Measurements from ENCODE around the gene SLC35F3. TPM values are rescaled to one million over a fixed set of nuclear protein-coding genes. Genes with fewer than 3 reads are reported as not detected.

Gene SLC35F3
- total and polyA plus RNA-seq, 2 donors from 2014 or later, result 0.41 to 0.66 TPM

DNA sequence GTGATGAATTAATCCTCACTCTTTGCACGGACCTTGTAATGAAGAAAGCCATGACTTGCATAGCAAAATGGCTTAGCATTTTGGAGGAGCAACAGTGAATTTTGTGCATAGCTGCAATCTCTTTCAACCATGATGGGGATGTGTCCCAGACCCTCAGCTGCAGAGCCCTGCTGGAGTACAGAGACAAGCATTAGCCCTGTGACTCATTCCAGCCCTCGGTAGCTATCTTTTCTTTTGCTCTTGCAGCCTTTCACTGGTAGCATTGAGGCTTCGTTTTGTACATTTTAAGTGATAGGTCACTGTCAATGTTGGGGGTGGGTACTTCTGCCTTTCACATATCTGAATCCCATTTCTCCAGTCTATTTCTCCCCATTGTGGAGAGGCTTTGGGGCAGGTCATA, 58.4 kb downstream of the SLC35F3 start:
- H3K27ac ChIP-seq (ENCODE audit: low read depth in 2 of 2, low read length in 2 of 2), result no peak overlapping the region
- no peak for DNase-seq
- no peak overlapping the region for H3K4me3 ChIP-seq (ENCODE audit: low read length in 3 of 3)
- TF ChIP-seq, protein P1, sequence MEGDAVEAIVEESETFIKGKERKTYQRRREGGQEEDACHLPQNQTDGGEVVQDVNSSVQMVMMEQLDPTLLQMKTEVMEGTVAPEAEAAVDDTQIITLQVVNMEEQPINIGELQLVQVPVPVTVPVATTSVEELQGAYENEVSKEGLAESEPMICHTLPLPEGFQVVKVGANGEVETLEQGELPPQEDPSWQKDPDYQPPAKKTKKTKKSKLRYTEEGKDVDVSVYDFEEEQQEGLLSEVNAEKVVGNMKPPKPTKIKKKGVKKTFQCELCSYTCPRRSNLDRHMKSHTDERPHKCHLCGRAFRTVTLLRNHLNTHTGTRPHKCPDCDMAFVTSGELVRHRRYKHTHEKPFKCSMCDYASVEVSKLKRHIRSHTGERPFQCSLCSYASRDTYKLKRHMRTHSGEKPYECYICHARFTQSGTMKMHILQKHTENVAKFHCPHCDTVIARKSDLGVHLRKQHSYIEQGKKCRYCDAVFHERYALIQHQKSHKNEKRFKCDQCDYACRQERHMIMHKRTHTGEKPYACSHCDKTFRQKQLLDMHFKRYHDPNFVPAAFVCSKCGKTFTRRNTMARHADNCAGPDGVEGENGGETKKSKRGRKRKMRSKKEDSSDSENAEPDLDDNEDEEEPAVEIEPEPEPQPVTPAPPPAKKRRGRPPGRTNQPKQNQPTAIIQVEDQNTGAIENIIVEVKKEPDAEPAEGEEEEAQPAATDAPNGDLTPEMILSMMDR (IDR thresholded peaks at IDR 0.05; ENCODE audit: borderline replicate concordance, extremely low read depth, insufficient read depth), result no peak
- no peak overlapping the region for H3K9ac ChIP-seq (ENCODE audit: low read length in 3 of 3)
- H3K36me3 ChIP-seq (ENCODE audit: control insufficient read depth in 2 of 3, insufficient read depth in 3 of 3, low read length in 3 of 3), result no peaks in the 10 kb centered on the region
- H3K27me3 ChIP-seq (ENCODE audit: control insufficient read depth, insufficient read depth, low read length), result no peaks in the 10 kb centered on the region
- no peak for FAIRE-seq
- no peaks in the 10 kb centered on the region for H3K4me1 ChIP-seq (ENCODE audit: control insufficient read depth in 2 of 3, insufficient read depth in 2 of 3, low read depth in 1 of 3, low read length in 3 of 3)
- peaks cover 0 to 6% (median 2%) of the 10 kb centered on the region in 3 donors for H3K9me3 ChIP-seq (ENCODE audit: control insufficient read depth in 2 of 3, insufficient read depth in 1 of 3, low read length in 3 of 3)
- intact Hi-C loops (cut with DNase I), result no loop called here

DNA sequence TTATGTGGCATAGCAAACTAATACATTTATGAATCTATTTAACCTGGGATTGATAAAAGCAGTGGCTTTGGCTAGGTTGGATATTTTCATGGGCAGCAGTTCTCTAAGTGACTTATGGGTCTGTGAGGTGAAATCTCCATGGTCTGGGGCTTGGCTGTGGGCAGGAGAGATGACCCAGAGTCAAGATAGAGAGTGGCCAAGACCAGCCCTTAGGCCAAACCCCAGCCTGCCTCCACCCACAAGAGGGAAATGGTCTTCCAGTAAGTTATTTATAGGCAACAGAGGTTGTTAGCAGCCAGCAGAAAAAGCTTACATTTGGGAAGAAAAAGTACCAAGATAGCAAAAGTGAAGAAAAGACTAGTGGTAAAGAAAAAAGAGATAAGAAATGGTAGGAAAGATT, 61.4 kb downstream of the SLC35F3 start:
- H3K27ac ChIP-seq (ENCODE audit: low read depth in 2 of 2, low read length in 2 of 2), result no peak overlapping the region
- no peaks in the 10 kb centered on the region for H3K4me1 ChIP-seq (ENCODE audit: control insufficient read depth in 2 of 3, insufficient read depth in 2 of 3, low read depth in 1 of 3, low read length in 3 of 3)
- DNase-seq, result no peak
- no peak for FAIRE-seq
- H3K9ac ChIP-seq (ENCODE audit: low read length in 3 of 3), result no peak overlapping the region
- intact Hi-C loops (cut with DNase I), result no loop called here
- TF ChIP-seq, protein P1 (IDR thresholded peaks at IDR 0.05; ENCODE audit: borderline replicate concordance, extremely low read depth, insufficient read depth), result no peak
- H3K36me3 ChIP-seq (ENCODE audit: control insufficient read depth in 2 of 3, insufficient read depth in 3 of 3, low read length in 3 of 3), result no peaks in the 10 kb centered on the region
- no peak overlapping the region for H3K4me3 ChIP-seq (ENCODE audit: low read length in 3 of 3)
- peaks cover 0 to 6% (median 0%) of the 10 kb centered on the region in 3 donors for H3K9me3 ChIP-seq (ENCODE audit: control insufficient read depth in 2 of 3, insufficient read depth in 1 of 3, low read length in 3 of 3)
- no peaks in the 10 kb centered on the region for H3K27me3 ChIP-seq (ENCODE audit: control insufficient read depth, insufficient read depth, low read length)

DNA sequence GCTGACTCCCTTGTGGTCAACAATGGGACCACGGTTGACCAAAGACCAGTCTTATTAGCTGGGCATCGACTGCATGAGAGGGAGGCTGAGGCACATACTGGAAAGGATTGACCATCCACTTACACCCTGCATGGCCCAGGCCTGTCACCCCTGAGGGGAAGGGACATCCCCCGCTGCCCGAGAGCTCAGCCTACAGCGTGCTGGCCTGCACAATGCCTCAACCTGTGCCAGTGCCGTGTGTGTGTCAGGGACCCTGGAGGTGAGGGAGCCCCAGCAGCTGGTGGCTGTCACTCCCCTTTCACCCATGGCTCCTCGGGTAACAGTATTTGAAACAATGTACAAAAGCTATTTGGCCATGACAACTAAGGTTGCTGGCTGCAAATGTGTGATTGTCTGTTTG, 67.3 kb downstream of the SLC35F3 start:
- intact Hi-C loops (cut with DNase I), result no loop called here
- FAIRE-seq (no peak), DNase-seq (peak in 1 of 5 donors; percentile 69)
- Histone ChIP-seq H3K4me3 (ENCODE audit: low read length in 3 of 3) (no peak overlapping the region), H3K4me1 (ENCODE audit: control insufficient read depth in 2 of 3, insufficient read depth in 2 of 3, low read depth in 1 of 3, low read length in 3 of 3) (no peaks in the 10 kb centered on the region), H3K9me3 (ENCODE audit: control insufficient read depth in 2 of 3, insufficient read depth in 1 of 3, low read length in 3 of 3) (no peaks in the 10 kb centered on the region), H3K9ac (ENCODE audit: low read length in 3 of 3) (no peak overlapping the region), H3K27me3 (ENCODE audit: control insufficient read depth, insufficient read depth, low read length) (no peaks in the 10 kb centered on the region), H3K36me3 (ENCODE audit: control insufficient read depth in 2 of 3, insufficient read depth in 3 of 3, low read length in 3 of 3) (no peaks in the 10 kb centered on the region), H3K27ac (ENCODE audit: low read depth in 2 of 2, low read length in 2 of 2) (no peak overlapping the region)
- TF ChIP-seq, protein P1 (IDR thresholded peaks at IDR 0.05; ENCODE audit: borderline replicate concordance, extremely low read depth, insufficient read depth), result no peak

DNA sequence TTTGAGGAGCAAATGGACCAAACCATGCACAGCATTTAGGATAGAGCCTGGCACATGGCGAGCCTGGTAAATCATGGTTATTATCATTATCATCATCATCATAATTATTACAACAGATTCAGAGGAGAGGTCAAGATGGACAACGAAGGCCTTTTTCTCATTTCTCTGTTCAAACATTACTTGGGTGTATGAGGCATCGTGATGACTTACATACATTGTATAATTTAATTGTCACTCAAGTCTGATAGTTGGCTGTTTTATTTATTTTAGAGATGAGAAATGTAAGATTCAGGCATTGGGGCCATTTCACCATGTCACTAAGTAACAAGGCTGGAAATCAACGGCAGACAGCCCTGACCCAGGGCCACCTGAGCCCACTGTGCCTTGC, 68.1 kb downstream of the SLC35F3 start:
- intact Hi-C loops (cut with DNase I), result no loop called here
- H3K4me3 ChIP-seq (ENCODE audit: low read length in 3 of 3), result no peak overlapping the region
- TF ChIP-seq, protein P1 (IDR thresholded peaks at IDR 0.05; ENCODE audit: borderline replicate concordance, extremely low read depth, insufficient read depth), result no peak
- no peak overlapping the region for H3K27ac ChIP-seq (ENCODE audit: low read depth in 2 of 2, low read length in 2 of 2)
- H3K36me3 ChIP-seq (ENCODE audit: control insufficient read depth in 2 of 3, insufficient read depth in 3 of 3, low read length in 3 of 3), result no peaks in the 10 kb centered on the region
- no peak for DNase-seq
- H3K27me3 ChIP-seq (ENCODE audit: control insufficient read depth, insufficient read depth, low read length), result no peaks in the 10 kb centered on the region
- no peak overlapping the region for H3K9ac ChIP-seq (ENCODE audit: low read length in 3 of 3)
- no peaks in the 10 kb centered on the region for H3K9me3 ChIP-seq (ENCODE audit: control insufficient read depth in 2 of 3, insufficient read depth in 1 of 3, low read length in 3 of 3)
- H3K4me1 ChIP-seq (ENCODE audit: control insufficient read depth in 2 of 3, insufficient read depth in 2 of 3, low read depth in 1 of 3, low read length in 3 of 3), result no peaks in the 10 kb centered on the region
- FAIRE-seq, result no peak

All from kidney (tissue), 14 donors.